GM21528 (cell line): Measurements from ENCODE around the gene UBTD1.

Experiments
- ATAC-seq: cut with Tn5 transposase; IDR thresholded peaks from one replicate; pipeline ENCODE4 v1.9.1; 2021; ENCODE audit warnings: mild to moderate bottlenecking, moderate library complexity; ENCODE audit not compliant: unreplicated experiment, low FRiP score

UBTD1 gene

DNA sequence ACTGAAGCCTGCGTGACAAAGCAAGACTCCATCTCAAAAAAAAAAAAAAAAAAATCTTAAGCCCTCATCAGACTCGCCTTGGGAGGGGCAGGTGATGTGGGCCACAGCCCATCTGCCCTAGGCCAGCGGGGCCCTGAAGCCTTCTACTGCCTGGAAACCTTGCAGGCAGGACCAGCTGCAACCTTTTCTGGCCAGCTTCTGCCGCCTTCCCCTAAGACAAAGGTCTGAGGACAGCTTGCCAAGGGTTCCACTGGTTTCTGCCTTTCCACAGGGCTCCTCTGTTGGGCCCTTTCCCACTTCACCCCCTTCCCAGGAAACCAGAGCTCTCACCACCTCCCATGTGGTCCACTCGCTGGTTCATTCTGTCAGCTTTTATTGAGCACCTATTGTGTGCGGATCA is 35.2 kb downstream of the UBTD1 start:
- no peak for ATAC-seq

- no peak for ATAC-seq
Measured at GRCh38 chr10:97534746-97535367, 36.1 kb downstream of the UBTD1 start.

GRCh38 chr10:97537186-97537869 is 38.6 kb downstream of the UBTD1 start:
- ATAC-seq: no peak

GRCh38 chr10:97538411-97538810 is 39.7 kb downstream of the UBTD1 start:
- ATAC-seq: no peak

DNA sequence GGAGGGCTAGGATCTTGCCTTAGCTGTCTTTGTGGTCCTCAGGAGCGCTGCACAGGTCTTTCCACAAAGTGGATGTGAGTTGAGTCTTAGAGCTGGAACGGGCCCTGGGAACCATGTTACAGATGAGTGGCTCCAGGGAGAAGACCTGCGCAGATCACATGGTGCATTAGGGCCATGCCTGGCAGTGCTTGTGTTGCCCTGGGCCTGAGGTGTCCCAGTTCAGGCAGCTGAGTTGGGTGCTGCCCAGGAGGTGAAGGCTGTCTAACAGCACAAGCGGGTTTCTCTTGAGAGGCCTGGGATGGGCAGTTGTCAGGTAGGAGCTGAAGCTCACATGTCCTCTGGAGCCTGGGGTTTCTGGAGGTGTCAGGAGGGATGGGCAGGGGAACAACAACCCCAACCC is 40.1 kb downstream of the UBTD1 start:
- no peak for ATAC-seq

DNA sequence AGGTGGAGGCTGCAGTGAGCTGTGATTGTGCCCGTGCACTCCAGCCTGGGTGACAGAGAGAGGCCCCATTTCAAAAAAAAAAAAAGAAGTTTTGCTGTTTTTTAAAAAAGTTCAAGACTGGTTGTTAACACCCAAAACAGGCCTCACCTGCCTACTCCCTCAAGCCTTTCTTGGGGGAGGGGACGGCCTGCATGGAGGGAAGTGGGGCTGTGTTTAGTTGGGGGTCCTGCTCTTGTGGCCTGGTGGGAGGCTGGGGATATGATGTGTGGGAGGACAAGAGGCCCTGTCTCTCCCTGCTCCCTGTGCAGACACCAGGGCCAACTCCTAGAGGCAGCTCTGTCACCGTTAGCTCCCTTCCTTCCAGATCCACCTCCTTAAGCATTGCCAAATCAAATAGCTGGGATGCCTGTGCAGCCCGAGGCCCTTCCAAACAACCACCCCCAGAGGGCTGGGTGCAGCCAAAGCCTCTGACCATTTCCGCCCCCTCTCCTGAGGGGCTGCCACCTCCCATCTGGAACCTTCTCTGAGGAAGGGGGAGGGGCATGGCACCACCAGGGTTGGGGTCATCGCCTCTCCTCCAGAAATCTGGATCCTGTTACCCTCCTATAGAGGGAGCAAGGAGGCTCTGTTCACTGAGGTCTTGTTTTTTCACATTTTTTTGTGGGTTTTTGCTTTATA is 40.9 kb downstream of the UBTD1 start:
- no peak for ATAC-seq

- no peak for ATAC-seq
Measured at GRCh38 chr10:97540669-97541500, 42.2 kb downstream of the UBTD1 start.

GRCh38 chr10:97542169-97543024 is 43.7 kb downstream of the UBTD1 start:
- ATAC-seq: no peak

- ATAC-seq: no peak
Measured at GRCh38 chr10:97543025-97543546, 44.4 kb downstream of the UBTD1 start.

DNA sequence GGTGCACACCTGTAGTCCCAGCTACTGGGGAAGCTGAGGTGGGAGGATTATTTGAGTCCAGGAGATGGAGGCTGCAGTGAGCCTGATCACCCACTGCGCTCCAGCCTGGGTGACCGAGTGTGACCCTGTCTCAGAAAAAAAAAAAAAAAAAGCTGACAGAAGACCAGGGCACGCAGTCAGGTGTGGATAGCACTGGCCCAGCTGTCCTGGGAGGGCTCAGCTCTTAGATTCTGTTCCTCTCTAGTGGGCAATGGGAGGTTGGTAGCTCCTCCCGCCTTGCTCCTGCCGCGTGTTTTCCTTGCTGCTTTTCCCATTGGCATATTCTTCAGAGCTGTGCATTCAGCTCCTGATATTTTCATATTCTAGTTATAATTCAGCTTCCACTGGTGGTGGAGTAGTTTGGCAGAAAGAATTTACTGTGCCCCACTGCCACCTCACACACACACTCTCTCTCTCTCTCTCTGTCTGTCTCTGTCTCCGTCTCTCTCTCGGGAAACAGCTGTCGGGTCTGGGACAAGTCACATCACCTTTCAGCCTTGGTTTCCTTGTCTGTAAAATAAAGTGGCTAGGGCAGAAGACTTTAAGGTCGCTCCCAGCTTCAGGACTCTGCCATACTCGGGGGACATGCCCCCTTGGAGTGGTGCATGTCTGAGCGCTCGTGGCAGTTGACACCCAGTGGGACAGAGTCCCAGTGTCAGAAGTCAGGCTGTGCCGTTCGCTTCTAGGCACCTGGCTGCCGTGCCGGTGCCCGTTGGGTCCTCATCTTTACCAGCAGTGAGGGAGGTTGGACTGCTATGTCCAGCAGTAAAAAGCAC is 47.9 kb downstream of the UBTD1 start:
- ATAC-seq: no peak

DNA sequence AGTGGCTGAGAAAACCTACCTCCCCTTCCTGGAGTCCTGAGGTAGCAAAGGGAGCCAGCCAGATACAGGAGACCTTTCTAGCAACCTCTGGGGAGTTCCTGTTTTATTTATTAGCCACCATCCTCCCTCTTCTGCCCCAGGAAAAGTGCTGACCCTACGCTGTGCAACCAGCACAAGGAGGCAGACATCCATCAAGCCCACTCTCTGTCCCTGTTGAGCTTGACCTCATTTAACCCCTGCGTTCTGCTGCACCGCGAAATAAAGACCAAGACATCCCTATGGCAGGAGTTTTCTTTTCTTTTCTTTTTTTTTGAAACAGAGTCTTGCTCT is 48.5 kb downstream of the UBTD1 start:
- no peak for ATAC-seq

- ATAC-seq: no peak
Measured at GRCh38 chr10:97547962-97548361, 49.2 kb downstream of the UBTD1 start.

GRCh38 chr10:97548828-97549455 is 50.2 kb downstream of the UBTD1 start:
- ATAC-seq: no peak

DNA sequence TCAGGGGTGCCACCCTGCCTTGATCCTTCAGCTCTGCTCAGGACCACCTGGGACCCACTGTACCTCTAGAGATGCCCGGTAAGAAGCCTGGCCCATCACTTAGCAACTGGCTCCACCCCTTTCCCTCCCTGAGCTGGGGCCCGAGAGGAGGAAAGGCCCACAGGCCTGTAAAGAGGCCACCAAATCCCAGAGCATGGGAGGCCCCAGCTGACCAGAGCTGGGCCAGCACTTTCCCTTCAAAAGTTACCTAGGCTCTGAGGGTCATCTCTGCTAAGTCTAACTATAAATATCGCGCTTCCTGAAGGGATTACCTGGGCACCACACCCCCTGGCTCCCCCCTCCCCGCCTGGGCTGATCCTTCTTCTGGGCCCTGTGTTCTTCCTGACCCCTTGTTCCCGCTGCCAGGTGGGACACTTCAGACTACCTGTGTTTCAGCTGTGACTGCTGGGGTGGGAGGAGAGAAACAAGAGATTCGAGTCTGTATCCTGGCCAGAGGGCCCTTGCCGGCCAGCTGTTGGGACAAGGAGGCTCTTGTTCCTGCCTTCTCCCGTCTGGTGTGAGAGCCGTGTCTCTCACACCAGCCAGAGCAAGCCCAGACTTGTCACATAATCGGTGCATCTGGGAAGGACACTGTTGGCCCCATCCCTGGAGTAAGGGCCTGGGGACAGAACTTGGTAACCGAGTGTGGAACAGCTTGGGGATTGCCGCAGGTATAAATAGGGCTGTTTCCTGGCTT is 51.0 kb downstream of the UBTD1 start:
- ATAC-seq: no peak

DNA sequence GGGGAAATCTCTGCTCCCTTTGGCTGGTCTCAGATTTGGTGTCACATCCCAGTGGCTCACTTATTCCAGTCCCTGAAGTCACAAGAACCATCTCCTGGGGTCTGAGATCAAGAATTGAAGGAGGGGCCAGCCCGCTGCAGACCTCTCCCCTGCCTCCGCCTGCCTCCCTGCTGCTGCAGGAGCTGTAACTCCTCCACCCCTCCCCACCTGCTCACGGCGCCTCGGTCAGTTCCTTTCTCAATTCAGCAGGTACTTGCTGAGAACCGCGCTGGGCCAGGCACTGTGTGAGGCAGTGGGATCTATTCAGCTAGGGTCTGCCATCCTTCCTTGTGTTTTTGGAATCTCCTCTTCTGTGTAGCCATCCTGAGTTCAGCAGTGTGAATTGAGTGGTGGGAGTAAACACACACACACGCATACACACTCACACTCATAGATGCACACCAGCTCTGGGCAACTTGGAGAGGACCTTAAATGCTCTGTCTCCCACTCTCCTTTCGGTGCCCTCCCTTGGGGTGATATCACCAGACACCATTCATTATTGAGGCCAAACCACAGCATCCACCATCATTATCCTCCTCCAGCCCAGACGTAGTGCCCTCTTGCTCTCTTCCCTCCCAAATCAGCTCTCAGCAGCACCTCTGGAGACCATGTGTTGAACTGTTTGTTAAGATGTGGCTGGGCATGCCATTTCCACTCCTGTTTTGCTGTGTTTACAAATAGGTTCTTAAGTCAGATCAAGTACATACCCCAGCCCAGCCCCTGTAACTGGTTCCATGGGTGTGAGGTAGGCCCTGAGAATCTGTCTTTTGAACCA is 51.8 kb downstream of the UBTD1 start:
- ATAC-seq: no peak

GRCh38 chr10:97551271-97551670 is 52.5 kb downstream of the UBTD1 start:
- no peak for ATAC-seq

- ATAC-seq: no peak
Measured at GRCh38 chr10:97553575-97554031, 54.9 kb downstream of the UBTD1 start.
